OCI-LY7 (cell line): ENCODE measurements around the gene ZBTB44. TPM values are rescaled to one million over a fixed set of nuclear protein-coding genes. Genes with fewer than 3 reads are reported as not detected.
"Not testable (repeated sequence)": the region's sequence is repeated elsewhere in the genome, so short reads cannot be mapped to it uniquely, and the experiment has no call there.

Experiments
- BruUV-seq: library from RNA; stranded (reverse); fragments of 400-500 nt; replicated peaks from 2 replicates; lab custom pipeline; 2021; lab: Mats Ljungman, UMichigan
- CTCF ChIA-PET: fragments of 300-600 bp; sonication (Branson Sonifier 250); formaldehyde crosslinking; loops from one replicate; lab custom pipeline; 2022; ENCODE audit warnings: antibody characterized with exemption; ENCODE audit not compliant: unreplicated experiment; lab: Charles Lee
- POLR2A ChIA-PET: fragments of 300-600 bp; sonication (Branson Sonifier 250); formaldehyde crosslinking; loops from one replicate; lab custom pipeline; 2022; ENCODE audit warnings: antibody characterized with exemption; lab: Charles Lee
- DNase-seq: peaks from one replicate; pipeline ENCODE4 v3.0.0-alpha.2; 2015; ENCODE audit warnings: low spot score
- H2AFZ ChIP-seq: fragments of 200-600 bp; sonication (generic), shearing (Covaris generic); 2 replicates; pipeline ENCODE4 v1.6.1; 2014; ENCODE audit warnings: mild to moderate bottlenecking, antibody characterized with exemption, low read length, moderate library complexity
- H3K27ac ChIP-seq: fragments of 200-600 bp; sonication (generic); 2 replicates; pipeline ENCODE4 v1.5.1; 2014; ENCODE audit warnings: mixed run types, low read depth, mild to moderate bottlenecking, moderate library complexity, low read length, inconsistent platforms; ENCODE audit not compliant: poor library complexity, severe bottlenecking
- H3K36me3 ChIP-seq: fragments of 200-600 bp; sonication (generic); 2 replicates; pipeline ENCODE4 v1.6.1; 2014; ENCODE audit warnings: mild to moderate bottlenecking, antibody characterized with exemption, low read length, moderate library complexity, mixed read lengths; ENCODE audit not compliant: insufficient read depth
- H3K4me1 ChIP-seq: fragments of 200-600 bp; sonication (generic); 2 replicates; pipeline ENCODE4 v1.5.1; 2014; ENCODE audit warnings: mild to moderate bottlenecking, low read length; ENCODE audit not compliant: insufficient read depth, poor library complexity, severe bottlenecking
- H3K4me2 ChIP-seq: fragments of 200-600 bp; sonication (generic); 2 replicates; pipeline ENCODE4 v1.6.1; 2014; ENCODE audit warnings: mild to moderate bottlenecking, low read length
- H3K4me3 ChIP-seq: fragments of 200-600 bp; sonication (generic); 2 replicates; pipeline ENCODE4 v1.5.1; 2014; ENCODE audit warnings: mild to moderate bottlenecking, low read depth, low read length; ENCODE audit not compliant: poor library complexity, severe bottlenecking
- H3K79me2 ChIP-seq: fragments of 200-600 bp; sonication (generic); 2 replicates; pipeline ENCODE4 v1.6.1; 2016; ENCODE audit warnings: low read depth, mild to moderate bottlenecking, low read length, moderate library complexity, mixed read lengths; ENCODE audit not compliant: insufficient read depth
- H3K9me2 ChIP-seq: fragments of 200-600 bp; sonication (generic); 2 replicates; pipeline ENCODE4 v1.6.1; 2016; ENCODE audit warnings: mild to moderate bottlenecking, low read length, mixed read lengths; ENCODE audit not compliant: insufficient read depth
- H3K9me3 ChIP-seq: fragments of 200-600 bp; sonication (generic); 2 replicates; pipeline ENCODE4 v1.6.1; 2014; ENCODE audit warnings: mild to moderate bottlenecking, mixed run types, low read length, mixed read lengths
- H4K20me1 ChIP-seq: fragments of 200-600 bp; sonication (generic); 2 replicates; pipeline ENCODE4 v1.6.1; 2014; ENCODE audit warnings: mild to moderate bottlenecking, antibody characterized with exemption, low read length, moderate library complexity, mixed read lengths; ENCODE audit not compliant: insufficient read depth
- EZH2phosphoT487 ChIP-seq: fragments of 200-600 bp; sonication (generic); IDR thresholded peaks from 2 replicates; pipeline ENCODE4 v1.6.1; 2018; ENCODE audit warnings: low read depth, borderline replicate concordance, mild to moderate bottlenecking, mixed run types, antibody characterized with exemption, low read length, moderate library complexity, mixed read lengths
- intact Hi-C: fragments of 100-400 bp; cut with micrococcal nuclease; formaldehyde crosslinking; loops from one replicate; pipeline ENCODE4 v1.10.0; 2022; ENCODE audit not compliant: unreplicated experiment
- total RNA-seq, 2 experiments: library from RNA; depleted of rRNA in 1 of 2; stranded (reverse); fragments of >200 nt in 1 of 2; shearing (Covaris generic) in 1 of 2; gene quantifications; 2 replicates each; pipeline ENCODE4 v1.2.3, GENCODE V29; 2014 to 2022
- TF ChIP-seq, protein P1 (sequence below): fragments of 200-600 bp; sonication (generic); conservative IDR thresholded peaks from 2 replicates; pipeline ENCODE4 v1.5.1; 2014; ENCODE audit warnings: mild to moderate bottlenecking, antibody characterized with exemption, low read length, moderate library complexity, mixed read lengths

ZBTB44 gene
- total RNA-seq, 2 experiments from 2014 or later: 57.4 to 60.2 TPM

DNA sequence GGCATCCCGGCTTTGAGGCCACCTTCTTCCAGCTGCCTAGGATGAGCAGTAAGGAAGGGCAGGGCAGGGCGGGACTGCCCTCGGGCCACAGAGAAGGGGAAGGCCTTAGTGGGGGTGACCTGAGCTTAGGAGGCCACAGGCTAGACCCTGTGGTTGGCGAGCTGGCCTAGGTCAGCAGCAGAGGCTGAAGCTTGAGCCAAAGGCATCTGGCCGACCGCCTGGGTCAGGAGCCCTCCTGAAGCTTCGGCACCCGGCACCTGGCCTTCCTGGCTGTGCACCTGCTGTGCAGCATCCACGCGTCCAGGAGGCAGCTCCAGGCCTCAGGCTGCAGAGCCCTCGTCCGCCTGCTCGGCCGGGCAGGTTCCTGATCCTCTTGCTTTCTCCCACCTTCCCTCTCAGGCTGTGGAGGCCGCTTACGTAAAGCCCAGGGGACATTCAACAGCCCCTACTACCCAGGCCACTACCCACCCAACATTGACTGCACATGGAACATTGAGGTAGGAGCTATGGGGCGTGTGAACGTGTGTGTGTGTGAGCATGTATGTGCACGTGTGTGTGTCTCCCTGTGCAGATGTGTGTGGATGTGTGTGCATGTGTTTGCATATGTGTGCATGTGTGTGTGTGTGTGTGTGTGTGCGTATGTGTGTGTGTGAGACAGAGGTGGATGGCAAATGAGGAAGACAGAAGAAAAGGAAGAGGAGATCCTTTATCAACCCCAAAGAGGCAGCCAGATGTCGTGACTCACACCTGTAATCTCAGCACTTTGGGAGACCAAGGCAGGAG, 120.3 kb downstream of the ZBTB44 start:
- Histone ChIP-seq H3K4me3 (no peak overlapping the region), H3K9me3 (no peaks in the 10 kb centered on the region), H3K36me3 (peaks cover 94% of the 10 kb centered on the region), H3K79me2 (no peaks in the 10 kb centered on the region; the same call in 1 of the 2 replicates), H4K20me1 (no peaks in the 10 kb centered on the region), H3K4me1 (peaks cover 5% of the 10 kb centered on the region), H3K27ac (no peak overlapping the region), H2AFZ (no peak overlapping the region), H3K9me2 (no peaks in the 10 kb centered on the region), H3K4me2 (no peak overlapping the region)
- no peak for DNase-seq
- POLR2A ChIA-PET: no interaction called here
- no TSS peak for BruUV-seq
- intact Hi-C loops: no loop called here
- CTCF ChIA-PET: interaction anchor here (0.6 kb wide), 1 partner anchor 31 kb away, joined by 5 read pairs; no protein-coding TSS in a partner anchor
- TF ChIP-seq, protein P1, sequence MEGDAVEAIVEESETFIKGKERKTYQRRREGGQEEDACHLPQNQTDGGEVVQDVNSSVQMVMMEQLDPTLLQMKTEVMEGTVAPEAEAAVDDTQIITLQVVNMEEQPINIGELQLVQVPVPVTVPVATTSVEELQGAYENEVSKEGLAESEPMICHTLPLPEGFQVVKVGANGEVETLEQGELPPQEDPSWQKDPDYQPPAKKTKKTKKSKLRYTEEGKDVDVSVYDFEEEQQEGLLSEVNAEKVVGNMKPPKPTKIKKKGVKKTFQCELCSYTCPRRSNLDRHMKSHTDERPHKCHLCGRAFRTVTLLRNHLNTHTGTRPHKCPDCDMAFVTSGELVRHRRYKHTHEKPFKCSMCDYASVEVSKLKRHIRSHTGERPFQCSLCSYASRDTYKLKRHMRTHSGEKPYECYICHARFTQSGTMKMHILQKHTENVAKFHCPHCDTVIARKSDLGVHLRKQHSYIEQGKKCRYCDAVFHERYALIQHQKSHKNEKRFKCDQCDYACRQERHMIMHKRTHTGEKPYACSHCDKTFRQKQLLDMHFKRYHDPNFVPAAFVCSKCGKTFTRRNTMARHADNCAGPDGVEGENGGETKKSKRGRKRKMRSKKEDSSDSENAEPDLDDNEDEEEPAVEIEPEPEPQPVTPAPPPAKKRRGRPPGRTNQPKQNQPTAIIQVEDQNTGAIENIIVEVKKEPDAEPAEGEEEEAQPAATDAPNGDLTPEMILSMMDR: no peak
- TF ChIP-seq EZH2phosphoT487: no peak

DNA sequence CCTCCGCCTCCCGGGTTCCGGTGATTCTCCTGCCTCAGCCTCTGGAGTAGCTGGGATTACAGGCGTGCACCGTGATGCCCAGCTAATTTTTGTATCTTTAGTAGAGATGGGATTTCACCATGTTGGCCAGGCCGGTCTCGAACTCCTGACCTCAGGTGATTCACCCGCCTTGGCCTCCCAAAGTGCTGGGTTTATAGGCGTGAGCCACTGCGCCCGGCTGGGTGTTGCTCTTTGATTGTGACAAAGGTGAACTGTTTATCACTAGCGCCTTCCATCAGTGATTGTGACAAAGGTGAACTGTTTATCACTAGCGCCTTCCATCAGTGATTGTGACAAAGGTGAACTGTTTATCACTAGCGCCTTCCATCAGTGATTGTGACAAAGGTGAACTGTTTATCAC, 121.2 kb downstream of the ZBTB44 start:
- Histone ChIP-seq H3K4me1 (peaks cover 14% of the 10 kb centered on the region), H3K36me3 (peaks cover 94% of the 10 kb centered on the region)
- H3K4me3 ChIP-seq, H3K9me2 ChIP-seq, H3K79me2 ChIP-seq, intact Hi-C loops, H3K27ac ChIP-seq, H3K4me2 ChIP-seq, H3K9me3 ChIP-seq, CTCF ChIA-PET, POLR2A ChIA-PET, BruUV-seq, H2AFZ ChIP-seq, H4K20me1 ChIP-seq, DNase-seq: not testable (repeated sequence)

DNA sequence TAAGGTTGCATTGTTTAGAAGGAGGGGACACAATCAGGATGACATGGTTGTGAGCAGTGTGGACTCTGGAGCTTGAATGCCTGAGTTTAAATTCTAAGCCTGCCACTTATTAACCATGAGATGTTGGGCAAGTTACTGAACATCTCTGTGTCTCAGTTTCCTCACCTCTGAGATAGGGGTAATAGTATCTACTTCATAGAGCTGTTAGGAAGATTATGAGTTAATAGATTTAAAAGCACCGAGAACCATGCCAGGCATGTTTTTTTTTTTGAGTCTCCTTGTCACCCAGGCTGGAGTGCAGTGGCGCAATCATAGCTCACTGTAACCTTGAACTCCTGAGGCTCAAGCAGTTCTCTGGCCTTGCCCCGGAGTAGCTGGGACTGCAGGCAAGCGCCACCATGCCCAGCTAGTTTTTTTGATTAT, 121.9 kb downstream of the ZBTB44 start:
- H2AFZ ChIP-seq: no peak overlapping the region
- no peak overlapping the region for H3K27ac ChIP-seq
- DNase-seq: no peak
- H4K20me1 ChIP-seq: no peaks in the 10 kb centered on the region
- ChIA-PET POLR2A (no interaction called here), CTCF (no interaction called here)
- peaks cover 21% of the 10 kb centered on the region for H3K4me1 ChIP-seq
- H3K9me2 ChIP-seq: no peaks in the 10 kb centered on the region
- H3K9me3 ChIP-seq: no peaks in the 10 kb centered on the region
- BruUV-seq: no TSS peak
- TF ChIP-seq, protein P1: no peak
- no peak for TF ChIP-seq EZH2phosphoT487
- peaks cover 94% of the 10 kb centered on the region for H3K36me3 ChIP-seq
- H3K79me2 ChIP-seq: peaks cover 16% of the 10 kb centered on the region
- H3K4me3 ChIP-seq: no peak overlapping the region
- intact Hi-C loops: no loop called here
- H3K4me2 ChIP-seq: no peak overlapping the region
